ENCODE data around the gene RPS19.

DNA sequence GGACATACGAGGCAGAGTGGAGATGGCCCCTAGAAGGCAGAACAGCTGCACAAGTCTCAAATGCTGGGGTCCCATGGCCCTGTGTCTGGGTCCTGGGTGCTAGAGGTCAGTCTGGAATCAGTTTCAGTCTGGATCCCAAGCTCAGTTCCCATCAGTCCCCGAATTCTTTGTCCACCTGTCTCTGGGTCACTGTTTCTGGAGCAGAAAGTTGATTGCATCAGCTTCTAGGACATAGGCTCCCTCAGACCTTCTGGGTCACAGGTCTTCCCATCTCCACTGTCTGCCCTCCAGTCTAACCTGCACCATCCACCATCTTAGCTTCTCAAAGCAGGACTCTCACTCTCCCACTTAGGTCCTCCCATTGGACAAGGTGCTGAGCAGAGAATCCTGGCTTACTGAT lies 20.8 kb upstream of the RPS19 start:
- TF ChIP-seq, protein P1, sequence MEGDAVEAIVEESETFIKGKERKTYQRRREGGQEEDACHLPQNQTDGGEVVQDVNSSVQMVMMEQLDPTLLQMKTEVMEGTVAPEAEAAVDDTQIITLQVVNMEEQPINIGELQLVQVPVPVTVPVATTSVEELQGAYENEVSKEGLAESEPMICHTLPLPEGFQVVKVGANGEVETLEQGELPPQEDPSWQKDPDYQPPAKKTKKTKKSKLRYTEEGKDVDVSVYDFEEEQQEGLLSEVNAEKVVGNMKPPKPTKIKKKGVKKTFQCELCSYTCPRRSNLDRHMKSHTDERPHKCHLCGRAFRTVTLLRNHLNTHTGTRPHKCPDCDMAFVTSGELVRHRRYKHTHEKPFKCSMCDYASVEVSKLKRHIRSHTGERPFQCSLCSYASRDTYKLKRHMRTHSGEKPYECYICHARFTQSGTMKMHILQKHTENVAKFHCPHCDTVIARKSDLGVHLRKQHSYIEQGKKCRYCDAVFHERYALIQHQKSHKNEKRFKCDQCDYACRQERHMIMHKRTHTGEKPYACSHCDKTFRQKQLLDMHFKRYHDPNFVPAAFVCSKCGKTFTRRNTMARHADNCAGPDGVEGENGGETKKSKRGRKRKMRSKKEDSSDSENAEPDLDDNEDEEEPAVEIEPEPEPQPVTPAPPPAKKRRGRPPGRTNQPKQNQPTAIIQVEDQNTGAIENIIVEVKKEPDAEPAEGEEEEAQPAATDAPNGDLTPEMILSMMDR (IDR thresholded peaks at IDR 0.05 in 8 of 11, conservative IDR thresholded peaks at IDR 0.05 in 3 of 11), result no peak
- TF ChIP-seq POLR2AphosphoS5 (IDR thresholded peaks at IDR 0.05) (no peak), POLR2A (IDR thresholded peaks at IDR 0.05) (no peak)

Data from spleen (tissue), 7 donors.